DND-41 (cell line): ENCODE results near the gene TNS3.

ENCODE experiments used
- ATAC-seq: fragments of 200-7000 bp; cut with Tn5 transposase; 3 replicates; pipeline ENCODE4 v1.9.1; 2021; ENCODE audit warnings: low read depth; ENCODE audit not compliant: insufficient read depth
- DNase-seq: peaks from one replicate; pipeline ENCODE4 v3.0.0-alpha.2; 2020
- H2AFZ ChIP-seq: 2 replicates; pipeline ENCODE4 v1.6.0; 2012; ENCODE audit warnings: low read depth, low read length
- H3K27ac ChIP-seq: 2 replicates; pipeline ENCODE4 v1.5.1; 2012; ENCODE audit warnings: low read length, inconsistent platforms
- H3K27me3 ChIP-seq: fragments of 200-600 bp; sonication (generic); 2 replicates; pipeline ENCODE4 v1.6.0; 2012; ENCODE audit warnings: low read length, mild to moderate bottlenecking, inconsistent platforms; ENCODE audit not compliant: insufficient read depth, poor library complexity
- H3K36me3 ChIP-seq: 2 replicates; pipeline ENCODE4 v1.5.1; 2012; ENCODE audit warnings: low read length, inconsistent platforms; ENCODE audit not compliant: insufficient read depth
- H3K4me1 ChIP-seq: 2 replicates; pipeline ENCODE4 v1.5.1; 2012; ENCODE audit warnings: mild to moderate bottlenecking, low read length; ENCODE audit not compliant: insufficient read depth
- H3K4me2 ChIP-seq: 2 replicates; pipeline ENCODE4 v1.6.0; 2012; ENCODE audit warnings: mild to moderate bottlenecking, moderate library complexity, low read length, inconsistent platforms; ENCODE audit not compliant: insufficient read depth
- H3K4me3 ChIP-seq, 2 experiments: fragments of 200-600 bp in 1 of 2; shearing (Covaris generic) in 1 of 2; 2 replicates each; pipeline ENCODE4 v1.5.1; 2012 to 2016; ENCODE audit warnings: inconsistent platforms in 2 of 2, low read length in 2 of 2, mild to moderate bottlenecking in 2 of 2, low read depth in 1 of 2, moderate library complexity in 1 of 2
- H3K79me2 ChIP-seq: 2 replicates; pipeline ENCODE4 v1.6.0; 2012; ENCODE audit warnings: low read length, inconsistent platforms; ENCODE audit not compliant: insufficient read depth
- H3K9ac ChIP-seq: 2 replicates; pipeline ENCODE4 v1.6.0; 2012; ENCODE audit warnings: low read depth, mild to moderate bottlenecking, inconsistent platforms, low read length, moderate library complexity
- H3K9me3 ChIP-seq: 2 replicates; pipeline ENCODE4 v1.5.1; 2012; ENCODE audit warnings: low read length, moderate library complexity, mild to moderate bottlenecking, inconsistent platforms; ENCODE audit not compliant: insufficient read depth, severe bottlenecking
- H4K20me1 ChIP-seq: 2 replicates; pipeline ENCODE4 v1.6.0; 2012; ENCODE audit warnings: low read length; ENCODE audit not compliant: insufficient read depth
- EZH2 ChIP-seq: IDR thresholded peaks from 3 replicates; pipeline ENCODE4 v1.6.1; 2012; ENCODE audit warnings: borderline replicate concordance, low read depth, mild to moderate bottlenecking, moderate library complexity, low read length, inconsistent platforms; ENCODE audit not compliant: severe bottlenecking
- TF ChIP-seq, protein P1 (sequence below): IDR thresholded peaks from 2 replicates; pipeline ENCODE4 v1.5.1; 2012; ENCODE audit warnings: borderline replicate concordance, low read length, moderate library complexity, mild to moderate bottlenecking; ENCODE audit not compliant: poor library complexity, severe bottlenecking; ENCODE audit errors: extremely low read depth

TNS3 gene

DNA sequence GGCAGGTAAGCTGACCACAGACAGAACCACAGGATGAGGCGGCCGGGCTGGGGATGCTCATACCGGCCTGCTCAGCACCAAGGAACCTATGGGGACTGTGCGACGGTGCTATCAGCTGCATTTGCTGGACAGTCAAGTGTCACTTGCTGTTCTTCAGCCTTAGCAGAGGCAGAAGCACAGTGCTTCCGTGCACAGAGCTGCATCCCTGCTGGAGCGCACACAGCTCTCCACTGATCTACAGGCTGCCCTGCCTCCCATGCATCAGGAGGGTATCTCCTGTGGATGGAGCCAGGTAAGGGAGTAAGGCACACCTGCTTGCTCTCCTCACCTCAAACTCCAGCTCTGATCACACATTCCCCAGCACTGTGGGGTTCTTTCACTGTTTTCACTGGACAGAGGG, 97.5 kb downstream of the TNS3 start:
- Histone ChIP-seq H3K79me2 (no peaks in the 10 kb centered on the region), H3K27me3 (no peaks in the 10 kb centered on the region), H3K9ac (no peak overlapping the region), H3K9me3 (no peaks in the 10 kb centered on the region), H2AFZ (no peak overlapping the region), H3K4me3 (no peak overlapping the region), H3K36me3 (no peaks in the 10 kb centered on the region), H3K4me1 (no peaks in the 10 kb centered on the region), H3K4me2 (no peak overlapping the region), H3K27ac (no peak overlapping the region), H4K20me1 (no peaks in the 10 kb centered on the region)
- DNase-seq (no peak), ATAC-seq (no peak)
- TF ChIP-seq EZH2 = no peak
- TF ChIP-seq, protein P1, sequence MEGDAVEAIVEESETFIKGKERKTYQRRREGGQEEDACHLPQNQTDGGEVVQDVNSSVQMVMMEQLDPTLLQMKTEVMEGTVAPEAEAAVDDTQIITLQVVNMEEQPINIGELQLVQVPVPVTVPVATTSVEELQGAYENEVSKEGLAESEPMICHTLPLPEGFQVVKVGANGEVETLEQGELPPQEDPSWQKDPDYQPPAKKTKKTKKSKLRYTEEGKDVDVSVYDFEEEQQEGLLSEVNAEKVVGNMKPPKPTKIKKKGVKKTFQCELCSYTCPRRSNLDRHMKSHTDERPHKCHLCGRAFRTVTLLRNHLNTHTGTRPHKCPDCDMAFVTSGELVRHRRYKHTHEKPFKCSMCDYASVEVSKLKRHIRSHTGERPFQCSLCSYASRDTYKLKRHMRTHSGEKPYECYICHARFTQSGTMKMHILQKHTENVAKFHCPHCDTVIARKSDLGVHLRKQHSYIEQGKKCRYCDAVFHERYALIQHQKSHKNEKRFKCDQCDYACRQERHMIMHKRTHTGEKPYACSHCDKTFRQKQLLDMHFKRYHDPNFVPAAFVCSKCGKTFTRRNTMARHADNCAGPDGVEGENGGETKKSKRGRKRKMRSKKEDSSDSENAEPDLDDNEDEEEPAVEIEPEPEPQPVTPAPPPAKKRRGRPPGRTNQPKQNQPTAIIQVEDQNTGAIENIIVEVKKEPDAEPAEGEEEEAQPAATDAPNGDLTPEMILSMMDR = no peak

DNA sequence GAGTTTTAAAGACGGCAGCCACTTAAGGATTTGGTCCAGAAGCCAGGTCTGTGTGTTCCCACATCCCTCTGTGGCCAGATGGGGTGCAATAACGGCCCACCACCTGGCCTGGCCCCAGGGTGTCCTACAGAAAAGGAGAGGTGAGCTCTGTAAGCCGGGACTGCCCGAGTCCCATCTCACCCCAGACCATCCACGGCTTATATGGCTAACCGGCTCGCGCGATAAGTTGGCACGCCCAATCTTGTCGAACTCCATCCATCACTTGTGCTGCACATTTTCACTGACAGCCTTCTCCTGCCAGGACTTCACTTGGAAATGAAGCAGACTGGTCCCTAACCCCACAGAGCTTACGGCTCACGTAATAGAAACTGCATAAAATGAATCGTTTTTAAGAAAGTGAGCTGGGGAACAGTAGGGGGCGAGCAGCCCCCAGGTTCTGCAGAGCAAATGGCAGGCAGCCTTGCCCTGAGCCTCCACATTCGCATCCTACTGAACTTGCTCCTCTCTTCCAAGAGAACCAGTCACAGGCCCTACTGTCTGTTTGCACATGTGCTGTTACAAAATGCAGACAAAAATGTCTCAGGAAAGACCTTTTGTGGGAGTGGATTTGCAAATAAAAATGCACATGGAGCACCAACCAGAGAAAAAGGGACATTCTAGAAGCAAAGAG, 98.2 kb downstream of the TNS3 start:
- TF ChIP-seq EZH2 = no peak
- TF ChIP-seq, protein P1 = no peak
- Histone ChIP-seq H3K4me3 (no peak overlapping the region), H3K79me2 (no peaks in the 10 kb centered on the region), H3K9ac (no peak overlapping the region), H3K36me3 (no peaks in the 10 kb centered on the region), H4K20me1 (no peaks in the 10 kb centered on the region), H3K4me2 (no peak overlapping the region), H3K9me3 (no peaks in the 10 kb centered on the region), H3K4me1 (no peaks in the 10 kb centered on the region), H3K27ac (no peak overlapping the region), H2AFZ (no peak overlapping the region), H3K27me3 (no peaks in the 10 kb centered on the region)
- ATAC-seq (no peak), DNase-seq (no peak)

DNA sequence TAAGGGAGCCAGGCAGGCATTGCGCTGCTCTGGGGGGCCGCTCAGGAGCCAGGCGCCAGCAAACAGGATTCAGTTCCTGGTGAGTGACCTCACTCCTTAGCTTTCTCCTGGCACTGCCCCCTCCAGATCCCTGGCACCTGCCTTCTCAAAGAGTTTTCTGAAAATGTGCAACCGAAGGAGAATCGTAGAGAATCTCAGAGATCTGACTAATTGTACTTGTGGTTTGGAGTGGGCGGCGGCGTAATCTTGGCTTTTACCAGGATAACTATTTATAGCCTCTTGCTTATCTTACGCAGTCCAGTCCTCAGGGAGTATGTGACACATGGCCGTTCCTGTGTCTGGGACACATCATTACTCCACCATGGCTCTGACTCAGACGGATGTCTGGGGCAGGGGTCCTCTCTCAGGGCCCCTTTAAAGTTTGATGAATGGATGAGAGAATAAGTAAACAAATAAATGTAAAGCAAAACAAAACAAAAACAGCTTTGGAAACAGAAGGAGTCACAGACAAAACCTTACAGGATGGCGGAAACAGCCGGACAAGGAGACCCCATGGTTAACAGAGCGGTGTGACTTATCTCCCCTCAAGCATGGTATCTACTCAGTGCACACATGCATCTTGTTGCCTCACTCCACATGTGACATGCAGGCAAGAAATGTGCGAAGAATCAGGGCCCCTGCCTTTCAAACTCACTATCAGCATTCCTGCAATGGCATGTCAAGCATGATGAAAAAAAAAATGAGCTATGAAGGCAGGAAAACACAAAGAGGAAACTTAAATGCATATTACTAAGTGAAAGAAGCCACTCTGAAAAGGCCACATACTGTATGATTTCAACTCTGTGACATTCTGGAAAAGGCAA, 99.7 kb downstream of the TNS3 start:
- no peaks in the 10 kb centered on the region for H4K20me1 ChIP-seq
- ATAC-seq (no peak), DNase-seq (no peak)
- H2AFZ ChIP-seq = no peak overlapping the region
- no peak overlapping the region for H3K4me2 ChIP-seq
- no peaks in the 10 kb centered on the region for H3K36me3 ChIP-seq
- H3K9me3 ChIP-seq = no peaks in the 10 kb centered on the region
- no peaks in the 10 kb centered on the region for H3K27me3 ChIP-seq
- H3K4me1 ChIP-seq = no peaks in the 10 kb centered on the region
- no peaks in the 10 kb centered on the region for H3K79me2 ChIP-seq
- H3K9ac ChIP-seq = no peak overlapping the region
- TF ChIP-seq, protein P1 = no peak
- TF ChIP-seq EZH2 = no peak
- no peak overlapping the region for H3K27ac ChIP-seq
- no peak overlapping the region for H3K4me3 ChIP-seq
